Raji (cell line): ENCODE results near the gene CDADC1.

Experiments
- POLR2A ChIP-seq: IDR thresholded peaks from 2 replicates; pipeline ENCODE4 v1.6.1; 2011; ENCODE audit warnings: low read depth, low read length, control low read depth; ENCODE audit not compliant: insufficient read depth

CDADC1 gene

DNA sequence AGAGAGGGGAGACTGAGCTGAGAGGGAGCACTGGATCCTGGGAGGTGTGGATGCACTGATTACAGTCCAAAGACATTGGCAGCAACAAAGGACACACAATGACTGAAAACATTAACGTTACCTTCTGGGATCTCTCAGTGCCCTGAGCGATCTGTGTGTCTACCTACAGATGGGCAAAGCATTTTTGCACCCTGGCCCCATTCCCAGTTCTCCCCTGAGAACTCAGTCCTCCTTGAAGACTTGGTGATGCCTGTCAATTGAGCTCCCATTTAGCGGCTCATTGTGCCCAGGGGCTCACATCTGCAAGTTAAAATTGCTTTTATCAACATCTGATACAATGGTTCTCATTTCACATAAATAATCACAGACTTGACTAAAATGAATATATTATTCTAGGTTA lies 62.5 kb downstream of the CDADC1 start:
- no peak for TF ChIP-seq POLR2A

DNA sequence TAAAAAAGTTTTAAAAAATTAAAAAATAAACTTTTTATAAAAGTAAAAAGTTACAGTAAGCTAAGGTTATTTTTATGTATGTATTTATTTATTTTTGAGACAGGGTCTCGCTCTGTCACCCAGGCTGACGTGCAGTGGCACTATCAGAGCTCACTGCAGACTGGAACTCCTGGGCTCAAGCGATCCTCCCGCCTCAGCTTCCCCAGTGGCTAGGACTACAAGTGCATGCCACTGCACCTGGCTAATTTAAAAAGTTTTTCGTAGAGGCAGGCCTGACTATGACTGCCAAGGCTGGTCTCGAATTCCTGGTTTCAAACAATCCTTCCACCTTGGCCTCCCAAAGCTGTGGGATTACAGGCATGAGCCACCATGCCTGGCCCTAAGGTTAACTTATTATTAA lies 64.1 kb downstream of the CDADC1 start:
- no peak for TF ChIP-seq POLR2A

DNA sequence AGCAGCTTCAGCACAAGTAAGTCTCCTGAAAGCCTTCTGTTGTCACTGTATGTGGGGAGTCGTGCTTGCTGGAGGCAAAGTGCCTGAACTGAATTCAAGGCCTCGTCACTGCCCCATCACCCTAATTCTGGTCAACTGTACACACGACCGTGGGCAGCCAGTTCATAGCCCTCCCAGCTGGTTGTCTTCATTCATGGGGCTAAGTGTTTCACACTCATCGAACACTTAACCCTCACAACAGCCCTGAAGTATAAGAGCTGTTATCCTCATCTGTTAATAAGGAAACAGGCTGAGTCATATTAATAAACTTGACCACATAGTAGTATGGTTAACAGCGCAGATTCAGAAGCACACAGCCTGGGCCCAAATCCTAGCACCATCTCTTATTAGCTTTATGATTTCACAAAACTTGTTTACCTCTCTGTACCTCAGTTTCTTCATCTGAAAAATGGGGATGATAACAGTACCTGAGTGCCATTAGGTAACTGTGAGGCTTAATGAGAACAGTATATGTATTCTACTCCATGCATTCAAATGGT lies 66.7 kb downstream of the CDADC1 start:
- no peak for TF ChIP-seq POLR2A

DNA sequence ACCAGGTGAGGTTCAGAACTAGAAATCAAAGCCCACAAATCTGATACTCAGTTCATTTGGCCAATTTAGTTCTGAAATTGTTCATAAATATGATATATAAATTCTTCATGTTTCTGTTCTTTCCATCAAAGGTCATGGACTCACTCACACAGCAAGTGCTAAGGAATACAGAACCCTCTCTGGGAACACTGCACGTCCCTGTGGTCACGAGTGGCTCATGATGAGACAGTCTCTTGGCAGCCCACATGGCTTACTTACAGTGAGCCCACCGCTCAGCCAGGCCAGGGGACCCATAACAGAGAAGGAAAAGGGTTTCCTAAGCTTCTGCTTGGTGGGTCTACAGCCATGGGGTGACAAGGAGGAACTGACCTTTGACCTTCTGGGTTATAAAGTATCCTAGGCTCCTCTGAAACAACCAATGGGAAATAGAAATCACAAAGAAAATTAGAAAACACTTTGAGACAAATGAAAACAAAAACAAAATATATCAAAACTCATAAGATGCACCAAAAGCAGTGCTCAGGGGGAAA lies 67.4 kb downstream of the CDADC1 start:
- no peak for TF ChIP-seq POLR2A

DNA sequence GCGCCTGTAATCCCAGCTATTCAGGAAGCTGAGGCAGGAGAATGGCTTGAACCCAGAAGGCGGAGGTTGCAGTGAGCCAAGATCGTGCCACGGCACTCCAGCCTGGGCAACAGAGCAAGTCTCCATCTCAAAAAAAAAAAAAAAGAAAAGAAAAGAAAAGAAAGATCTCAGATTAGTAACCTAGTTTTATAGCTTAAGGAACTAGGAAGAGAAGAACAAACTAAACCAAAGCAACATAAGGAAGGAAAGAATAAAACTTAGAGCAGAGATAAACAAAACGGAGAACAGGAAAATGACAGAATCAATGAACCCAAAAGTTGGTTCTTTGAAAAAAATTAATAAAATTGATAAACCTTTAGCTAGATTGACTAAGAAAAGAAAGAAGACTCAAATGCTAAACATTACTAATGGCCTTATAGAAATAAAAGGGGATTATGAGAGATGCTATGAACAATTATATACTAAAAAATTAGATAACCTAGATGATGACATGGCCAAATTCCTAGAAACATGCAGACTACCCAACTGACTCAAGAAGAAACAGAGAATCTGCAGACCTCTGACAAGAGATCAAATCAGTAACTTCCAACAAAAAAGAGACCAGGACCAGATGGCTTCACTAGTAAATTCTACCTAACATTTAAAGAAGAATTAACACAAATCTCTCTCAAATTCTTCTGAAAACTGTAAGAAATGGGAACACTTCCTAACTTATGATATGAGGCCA lies 68.2 kb downstream of the CDADC1 start:
- TF ChIP-seq POLR2A: no peak

DNA sequence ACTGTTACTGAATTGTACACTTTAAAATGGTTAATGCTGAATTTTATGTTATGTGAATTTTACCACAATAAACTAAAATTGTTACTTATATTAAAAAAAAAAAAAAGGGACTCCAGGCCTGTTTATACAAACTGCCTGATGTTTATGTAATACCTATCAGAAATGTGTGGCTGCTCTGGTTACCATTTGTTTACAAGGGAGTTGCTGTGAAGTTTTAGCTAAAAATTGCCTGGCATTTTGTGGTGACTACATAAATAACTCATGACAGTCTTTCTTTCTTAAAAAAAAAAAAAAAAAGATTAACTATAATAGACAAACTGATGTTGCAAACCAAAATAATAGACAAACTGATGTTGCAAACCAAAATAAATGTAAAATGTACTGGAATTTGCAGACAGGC lies 71.8 kb downstream of the CDADC1 start:
- TF ChIP-seq POLR2A: no peak

DNA sequence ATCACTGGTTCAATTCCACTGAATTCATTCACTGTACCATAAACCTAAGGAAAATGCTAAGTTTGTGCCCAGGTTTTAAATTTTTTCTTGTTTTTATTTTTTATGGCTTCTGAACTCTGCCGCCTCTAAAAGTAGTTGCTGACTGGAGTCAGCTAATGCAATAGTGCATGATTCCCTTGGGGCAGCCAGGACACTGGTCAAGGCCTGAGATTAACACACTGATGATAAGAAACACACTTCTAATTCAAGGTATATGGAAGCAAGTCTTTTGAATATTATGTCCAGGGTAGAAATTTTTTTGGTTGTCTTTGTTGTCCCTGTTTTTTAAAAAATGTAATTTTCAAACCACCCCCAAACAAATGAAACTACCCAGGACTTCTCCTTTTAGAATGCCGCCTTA lies 72.2 kb downstream of the CDADC1 start:
- no peak for TF ChIP-seq POLR2A

DNA sequence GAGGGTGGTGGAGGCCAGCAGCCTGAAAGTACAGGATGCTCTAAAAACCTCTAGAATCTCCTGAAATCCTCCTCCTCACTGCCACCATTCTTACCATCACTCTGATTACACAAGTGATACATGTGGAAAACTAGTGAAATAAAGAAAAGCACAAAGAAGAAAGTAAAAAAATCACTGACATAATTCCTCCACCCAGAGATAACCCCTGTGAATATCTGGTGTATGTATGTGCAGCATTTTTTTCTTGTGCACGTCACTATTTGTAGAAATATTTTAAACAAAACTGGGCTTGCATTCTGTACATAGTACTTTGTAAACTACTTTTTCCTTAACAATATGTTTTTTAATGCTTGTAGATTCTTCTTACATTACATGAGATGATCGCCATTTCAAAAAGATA lies 73.2 kb downstream of the CDADC1 start:
- no peak for TF ChIP-seq POLR2A

DNA sequence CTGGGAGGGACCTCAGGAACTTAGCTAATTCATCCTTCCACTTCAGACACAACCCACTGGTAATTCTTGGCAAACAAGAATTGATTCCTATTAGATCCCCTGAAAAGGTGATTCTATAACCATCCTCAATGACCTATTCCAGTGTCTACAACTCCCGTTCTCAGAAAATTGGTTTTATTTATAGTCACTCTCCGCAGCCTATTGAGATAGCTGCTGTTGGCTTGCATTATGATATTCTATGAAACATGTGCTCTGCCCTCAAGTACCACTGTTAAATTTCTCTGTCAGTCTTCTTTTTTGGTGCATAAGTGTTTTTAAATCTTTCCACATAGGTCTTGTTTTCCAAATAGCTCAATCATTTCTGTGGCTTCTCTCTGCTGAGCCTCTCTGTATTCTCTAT lies 75.0 kb downstream of the CDADC1 start:
- no peak for TF ChIP-seq POLR2A

DNA sequence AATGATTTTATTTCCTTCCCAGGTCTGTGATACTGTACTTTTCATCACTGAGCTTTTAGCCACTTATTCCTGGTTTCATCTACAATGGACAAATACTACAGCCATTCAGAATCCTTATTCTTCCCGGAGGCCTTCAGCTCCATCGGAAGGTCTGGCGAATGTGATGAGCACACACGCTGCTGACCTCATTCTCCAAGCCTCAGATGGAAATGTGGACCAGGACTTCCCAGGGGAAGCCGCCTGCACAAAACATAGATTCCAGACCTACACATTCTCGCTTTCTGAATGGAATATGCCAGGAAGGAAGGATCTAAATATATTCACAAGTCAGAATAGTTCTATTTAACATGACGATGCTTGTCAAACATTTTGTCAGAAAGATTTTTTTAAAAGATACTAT lies 75.6 kb downstream of the CDADC1 start:
- no peak for TF ChIP-seq POLR2A

DNA sequence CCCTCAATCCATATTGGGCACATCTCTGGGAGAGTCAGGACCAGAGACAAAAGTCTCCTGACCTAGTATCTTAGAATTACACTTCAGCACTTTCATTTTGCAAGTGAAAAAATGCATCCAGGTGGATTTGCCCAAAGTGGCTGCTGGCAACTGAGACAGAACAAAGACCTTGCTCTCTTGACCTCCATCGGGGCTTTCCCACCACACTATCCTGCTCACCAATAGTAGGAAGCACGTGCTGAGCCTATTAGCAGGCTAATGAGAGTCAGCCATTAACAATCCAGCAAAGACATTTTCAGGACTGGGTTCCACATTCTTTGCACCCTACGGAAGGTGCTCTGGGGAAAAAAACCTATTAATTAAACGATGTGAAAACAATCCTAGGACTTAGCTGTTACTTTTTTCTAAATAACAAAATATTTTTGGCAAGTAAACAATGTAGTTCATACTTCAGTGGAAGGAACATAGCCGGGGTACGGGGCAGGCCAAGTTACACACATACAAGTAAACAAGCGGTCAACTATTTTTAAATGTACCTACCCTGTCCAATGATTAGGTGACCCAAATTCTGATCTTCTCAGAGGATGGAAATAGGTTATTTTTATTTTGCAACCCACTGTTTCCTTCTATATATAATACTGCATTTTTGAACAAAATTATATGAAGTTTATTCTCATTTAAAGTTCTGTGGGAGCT lies 78.6 kb downstream of the CDADC1 start:
- TF ChIP-seq POLR2A: no peak

DNA sequence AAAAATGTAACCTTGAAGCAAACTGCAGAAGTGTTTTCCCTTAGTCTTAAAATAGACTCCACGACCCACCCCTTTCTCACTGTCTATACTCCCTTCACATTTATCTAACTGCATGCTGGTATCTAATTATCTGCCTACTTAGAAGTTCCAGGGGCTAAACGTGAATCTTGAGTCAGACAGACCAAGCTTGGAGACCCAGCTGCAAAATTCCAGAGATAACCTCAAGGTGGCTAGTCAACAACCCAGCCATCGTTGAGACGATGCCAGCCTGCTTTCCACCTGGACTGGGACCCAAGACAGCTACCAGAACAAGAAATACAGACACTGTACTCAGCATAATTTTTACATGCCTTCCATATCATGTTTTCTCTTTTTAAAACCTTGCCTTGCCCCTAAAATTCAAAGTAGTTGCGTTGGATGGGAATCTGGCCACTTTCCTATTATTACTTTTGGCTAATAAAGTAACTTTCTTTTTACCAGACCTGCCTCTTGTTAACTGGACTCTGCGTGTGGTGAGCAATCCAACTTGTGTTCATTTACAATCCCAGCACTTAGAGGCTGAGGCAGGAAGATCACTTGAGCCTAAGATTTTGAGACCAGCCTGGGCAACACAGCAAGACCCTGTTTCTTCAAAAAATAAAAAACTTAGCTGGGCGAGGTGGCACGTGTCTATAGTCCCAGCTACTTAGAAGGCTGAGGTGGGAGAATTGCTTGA lies 82.3 kb downstream of the CDADC1 start:
- TF ChIP-seq POLR2A: no peak

DNA sequence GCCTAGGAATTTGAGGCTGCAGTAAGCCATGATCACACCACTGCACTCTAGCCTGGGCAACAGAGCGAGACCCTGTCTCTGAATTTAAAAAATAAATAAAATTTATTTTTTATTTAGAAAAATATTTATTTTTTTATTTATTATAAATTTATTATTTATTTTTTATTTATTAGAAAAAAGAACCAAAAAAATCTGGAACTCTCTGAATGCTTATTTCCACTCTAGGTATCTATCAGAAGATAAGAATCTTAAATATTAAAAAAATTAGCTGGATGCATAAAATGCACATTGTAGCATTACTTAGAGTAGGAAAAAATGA lies 82.8 kb downstream of the CDADC1 start:
- no peak for TF ChIP-seq POLR2A

DNA sequence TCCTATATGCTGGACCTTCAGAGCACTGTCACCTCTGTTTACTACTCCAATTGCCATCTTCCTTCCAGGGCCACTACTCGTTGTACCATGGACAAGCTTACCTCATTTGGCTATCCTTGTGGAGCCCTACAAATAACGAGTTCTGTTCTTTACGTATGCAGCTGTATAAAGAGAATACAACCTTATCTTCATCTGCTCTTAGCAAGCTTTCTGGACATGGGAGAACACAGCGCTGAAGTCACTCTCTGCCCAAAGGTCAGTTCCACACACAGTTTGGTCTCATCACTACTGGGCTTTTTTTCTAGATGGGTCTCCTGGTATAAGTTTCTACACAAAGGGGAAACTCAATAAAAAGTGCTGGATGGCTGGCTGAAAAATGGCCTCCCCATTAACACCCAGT lies 88.9 kb downstream of the CDADC1 start:
- TF ChIP-seq POLR2A: no peak

DNA sequence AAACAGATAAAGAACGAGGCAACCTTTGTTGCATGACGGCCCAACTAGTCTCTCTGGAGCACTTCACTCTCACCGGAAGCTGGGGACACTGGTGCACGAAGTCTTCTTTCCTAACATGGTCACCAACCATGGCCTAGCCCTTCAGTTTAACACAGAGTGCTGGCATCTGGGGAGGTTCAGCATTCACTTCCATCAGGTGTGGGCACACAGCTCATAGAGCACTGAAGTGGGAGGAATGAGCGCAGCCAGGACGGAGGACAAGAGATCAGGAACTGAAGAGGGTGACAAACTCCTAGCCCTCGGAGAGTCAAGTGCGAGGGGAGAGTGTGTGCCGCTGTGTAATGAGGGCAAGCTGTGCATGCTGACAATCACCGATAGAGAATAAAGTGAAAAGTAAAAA lies 92.4 kb downstream of the CDADC1 start:
- TF ChIP-seq POLR2A: no peak

DNA sequence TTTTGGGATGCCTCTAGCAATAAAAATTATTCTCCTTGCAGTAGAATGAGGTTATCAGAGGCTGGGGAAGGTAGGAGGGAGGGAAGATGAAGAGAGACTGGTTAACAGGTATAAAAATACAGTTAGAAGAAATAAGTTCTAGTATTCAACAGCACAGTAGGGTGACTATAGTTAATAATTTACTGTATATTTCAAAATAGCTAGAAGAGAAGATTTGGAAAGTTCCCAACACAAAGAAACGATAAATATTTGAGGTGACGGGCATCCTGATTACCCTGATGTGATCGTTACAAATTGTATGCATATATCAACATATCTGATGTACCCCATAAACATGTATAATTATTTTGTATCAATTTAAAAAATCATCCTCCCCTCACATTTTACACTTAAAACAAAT lies 93.8 kb downstream of the CDADC1 start:
- TF ChIP-seq POLR2A: no peak

DNA sequence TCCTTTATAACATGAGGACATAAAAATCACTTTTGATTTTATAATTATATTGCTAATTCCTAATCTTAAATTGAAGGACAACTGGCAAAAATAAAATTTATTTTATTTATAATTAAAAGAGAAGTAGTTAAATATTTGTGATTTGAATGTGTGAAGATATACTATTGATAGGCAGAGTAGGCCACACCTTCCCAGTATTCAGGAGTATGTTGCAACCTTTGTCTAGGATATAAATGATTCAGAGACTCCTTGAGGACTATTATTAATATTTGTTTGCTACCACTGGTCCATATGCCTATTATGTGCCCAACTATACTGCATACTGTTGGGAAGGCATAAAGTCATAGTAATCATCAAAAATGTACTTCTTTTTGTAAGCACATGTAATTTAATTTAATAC lies 94.2 kb downstream of the CDADC1 start:
- TF ChIP-seq POLR2A: no peak

DNA sequence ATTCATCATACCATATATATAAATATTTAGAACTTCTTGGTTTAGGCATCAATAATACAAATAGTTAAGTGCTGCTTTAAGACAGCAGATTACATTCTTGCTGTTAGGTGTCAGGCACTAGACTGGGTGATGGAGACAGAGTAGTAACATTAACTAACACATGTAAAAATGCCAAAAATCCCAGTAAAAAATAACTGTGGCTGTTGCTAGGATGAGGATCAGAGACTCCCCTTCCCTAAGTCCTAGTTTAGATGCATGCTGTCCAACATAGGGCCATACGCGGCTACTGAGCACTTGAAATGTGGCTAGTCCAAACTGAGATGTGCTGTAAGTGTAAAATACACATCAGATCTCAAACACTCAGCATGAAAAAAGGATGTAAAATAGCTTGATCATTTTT lies 94.7 kb downstream of the CDADC1 start:
- TF ChIP-seq POLR2A: no peak
